Left forelimb (tissue), 1 donor: ENCODE results near the gene SSNA1.

Source experiments
- DNase-seq: peaks from one replicate; pipeline ENCODE4 v3.0.0-alpha.2; 2018; ENCODE audit warnings: low spot score

Gene SSNA1

GRCh38 chr9:137168573-137168903, 19.9 kb upstream of the SSNA1 start:
- no peak for DNase-seq

GRCh38 chr9:137168904-137169856, 19.3 kb upstream of the SSNA1 start:
- no peak for DNase-seq

- DNase-seq: no peak
These were observed 18.5 kb upstream of the SSNA1 start, which contains the start of gene LRRC26 for GRCh38 chr9:137169896-137170358. Gene LRRC26 (minus strand): TSS chr9:137170051. CDS start chr9:137169943, 108 bp downstream.

GRCh38 chr9:137170486-137171148, 17.9 kb upstream of the SSNA1 start:
- no peak for DNase-seq

- DNase-seq: no peak
These were observed 17.2 kb upstream of the SSNA1 start for GRCh38 chr9:137171149-137171900.

GRCh38 chr9:137172901-137173795, 15.3 kb upstream of the SSNA1 start:
- no peak for DNase-seq

GRCh38 chr9:137173796-137174664, 14.4 kb upstream of the SSNA1 start:
- DNase-seq: no peak

GRCh38 chr9:137174722-137175293, 13.7 kb upstream of the SSNA1 start:
- no peak for DNase-seq

GRCh38 chr9:137175345-137175961, 13.0 kb upstream of the SSNA1 start:
- no peak for DNase-seq

GRCh38 chr9:137176302-137177182, 11.9 kb upstream of the SSNA1 start:
- no peak for DNase-seq

GRCh38 chr9:137178201-137178938, 10.1 kb upstream of the SSNA1 start:
- DNase-seq: no peak

- DNase-seq: no peak
These were observed 9.4 kb upstream of the SSNA1 start for GRCh38 chr9:137178939-137179630.

GRCh38 chr9:137179761-137180160, 8.7 kb upstream of the SSNA1 start:
- DNase-seq: no peak

GRCh38 chr9:137180491-137180890, 8.0 kb upstream of the SSNA1 start:
- DNase-seq: no peak

- no peak for DNase-seq
These were observed 6.8 kb upstream of the SSNA1 start for GRCh38 chr9:137181680-137182079.

- no peak for DNase-seq
These were observed 5.6 kb upstream of the SSNA1 start for GRCh38 chr9:137182836-137183235.

GRCh38 chr9:137183980-137184595, 4.4 kb upstream of the SSNA1 start:
- DNase-seq: no peak
